Non-pigmented ciliary epithelial cell (primary cell): ENCODE measurements around the gene RBPMS2.
"Not testable (repeated sequence)": the region's sequence is repeated elsewhere in the genome, so short reads cannot be mapped to it uniquely, and the experiment has no call there.

Experiments used
- DNase-seq: peaks from one replicate; pipeline ENCODE4 v3.0.0-alpha.2; 2010; ENCODE audit warnings: low read depth

Gene RBPMS2

DNA sequence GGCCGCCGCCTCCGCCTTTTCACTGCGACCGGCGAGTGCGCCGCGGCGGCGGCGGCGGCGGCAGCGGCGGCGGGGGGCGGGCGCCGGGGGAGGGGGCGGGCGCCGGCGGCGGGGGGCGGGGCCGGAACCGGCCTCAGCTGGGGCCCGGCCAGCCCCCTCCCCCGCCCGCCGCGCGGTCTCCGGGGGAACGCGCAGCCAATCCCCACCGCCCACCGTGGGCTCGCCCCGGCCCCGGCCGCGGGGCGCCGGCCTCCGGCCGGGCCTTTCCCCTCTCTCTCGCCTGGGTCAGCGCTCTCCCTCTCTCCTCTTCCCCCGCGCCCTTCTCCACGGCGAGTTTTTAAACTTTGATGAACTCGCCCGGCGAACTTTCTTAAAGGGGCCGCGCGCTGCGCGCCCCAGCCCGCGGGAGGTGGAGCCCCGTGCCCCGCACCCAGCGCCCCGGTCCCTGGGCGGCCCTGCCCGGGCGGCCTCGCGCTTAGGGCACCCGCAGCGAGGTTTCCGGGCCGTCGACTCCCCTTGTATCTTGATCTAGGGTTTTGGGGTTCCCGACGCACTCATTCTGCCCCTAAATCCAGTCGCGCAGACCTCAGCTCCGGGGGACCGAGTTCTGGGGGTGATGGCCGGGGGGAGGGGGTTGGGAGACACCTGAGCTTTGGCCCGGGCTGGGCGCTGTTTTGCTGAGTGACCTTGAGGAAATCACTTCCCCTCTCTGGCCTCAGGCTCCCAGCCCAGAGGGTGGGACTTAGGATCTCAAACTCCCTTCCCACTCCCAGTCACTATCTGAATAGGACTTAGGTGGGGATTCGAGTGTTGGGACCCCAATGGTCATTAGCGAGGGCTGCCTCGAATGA is at the start of gene RBPMS2:
RBPMS2 (minus strand) TSS at position 39 of the 851 bp plus-strand sequence. CDS start 270 bp downstream, outside the sequence.
- no peak for DNase-seq

DNA sequence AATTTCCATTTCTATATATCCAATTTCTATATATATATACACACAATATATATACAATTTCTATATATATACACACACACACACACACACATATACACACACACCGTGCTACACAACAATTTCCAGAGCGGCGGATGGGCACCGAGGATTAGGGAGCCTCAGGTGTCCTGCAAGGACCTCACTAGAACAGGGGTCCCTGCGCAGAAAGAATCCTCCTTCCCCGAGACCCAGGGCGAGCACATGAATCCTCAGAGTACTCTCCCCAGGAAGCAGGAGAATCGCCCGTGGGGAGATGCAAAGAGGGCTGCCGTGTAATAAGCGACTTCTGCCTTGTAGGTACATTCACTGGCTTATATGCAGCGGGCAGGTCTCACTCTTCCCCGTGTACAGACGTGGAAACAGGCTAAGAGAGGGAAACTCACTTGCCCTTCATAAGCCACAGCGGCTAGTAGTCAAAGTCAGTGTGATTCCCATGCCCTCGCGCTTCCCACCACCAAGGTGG is 49.6 kb upstream of the RBPMS2 start:
- DNase-seq = no peak

DNA sequence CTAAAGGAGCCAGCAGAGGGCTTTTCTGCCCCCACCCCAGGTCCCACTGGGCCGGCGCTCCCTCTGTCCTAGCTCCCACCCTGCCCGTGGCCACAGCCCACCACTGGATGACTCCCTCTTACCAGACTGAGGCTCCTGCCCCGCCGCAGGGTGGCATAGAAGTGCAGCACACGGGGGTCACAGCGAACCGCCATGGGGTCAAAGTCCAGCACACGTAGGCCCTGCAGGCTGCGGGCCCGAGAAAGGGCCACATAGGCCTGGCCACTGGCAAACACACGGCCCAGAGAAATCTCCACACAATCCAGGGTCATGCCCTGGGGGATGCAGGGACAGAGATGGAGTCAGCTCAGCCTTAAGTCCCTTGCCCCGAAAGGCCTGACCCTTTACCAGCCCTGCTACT is 41.1 kb upstream of the RBPMS2 start:
- DNase-seq = no peak

DNA sequence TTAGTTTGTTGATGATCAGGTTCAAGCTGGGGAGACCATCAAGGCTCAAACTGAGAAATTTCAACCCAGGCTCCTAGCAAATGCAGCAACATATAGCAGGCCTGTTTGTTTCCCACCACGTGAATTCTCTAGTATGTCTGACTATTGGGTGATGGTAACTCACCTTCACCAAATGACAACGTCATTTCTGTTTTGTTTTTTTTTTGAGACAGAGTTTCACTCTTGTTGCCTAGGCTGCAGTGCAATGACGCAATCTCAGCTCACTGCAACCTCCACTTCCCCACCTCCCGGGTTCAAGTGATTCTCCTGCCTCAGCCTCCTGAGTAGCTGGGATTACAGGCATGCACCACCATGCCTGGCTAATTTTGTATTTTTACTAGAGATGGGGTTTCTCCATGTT is 39.6 kb upstream of the RBPMS2 start:
- not testable (repeated sequence) for DNase-seq

DNA sequence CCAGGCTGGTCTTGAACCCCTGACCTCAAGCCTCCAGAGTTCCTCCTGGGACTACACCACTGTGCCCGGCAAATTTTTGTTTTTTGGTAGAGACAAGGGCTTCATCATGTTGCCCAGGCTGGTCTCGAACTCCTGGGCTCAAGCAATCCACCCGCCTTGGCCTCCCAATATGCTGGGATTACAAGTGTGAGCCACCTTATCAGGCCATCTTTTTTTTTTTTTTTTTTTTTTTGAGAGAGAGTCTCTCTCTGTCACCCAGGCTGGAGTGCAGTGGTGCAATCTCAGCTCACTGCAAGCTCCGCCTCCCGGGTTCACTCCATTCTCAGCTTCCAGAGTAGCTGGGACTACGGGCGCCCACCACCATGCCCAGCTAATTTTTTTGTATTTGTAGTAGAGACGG is 38.9 kb upstream of the RBPMS2 start:
- not testable (repeated sequence) for DNase-seq

DNA sequence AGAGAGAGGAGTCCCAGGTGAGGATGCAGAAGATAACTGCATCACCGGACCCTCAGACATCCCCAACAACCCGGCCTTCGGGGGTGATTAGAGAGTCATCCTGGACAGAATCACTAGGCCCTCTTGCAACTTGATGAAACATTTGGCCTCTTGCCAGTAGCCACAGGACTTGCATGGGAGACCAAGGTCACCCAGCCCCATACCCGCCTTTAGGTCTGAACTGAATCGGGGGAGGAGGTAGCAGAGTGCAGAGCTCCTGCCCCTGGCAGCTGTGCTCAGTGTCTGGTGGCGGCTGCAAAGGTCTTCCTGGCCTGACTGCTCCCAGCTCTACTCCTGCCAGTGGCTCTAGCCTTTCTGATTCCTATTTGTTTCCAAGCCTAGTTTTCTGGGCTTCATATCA is 37.7 kb upstream of the RBPMS2 start:
- no peak for DNase-seq

DNA sequence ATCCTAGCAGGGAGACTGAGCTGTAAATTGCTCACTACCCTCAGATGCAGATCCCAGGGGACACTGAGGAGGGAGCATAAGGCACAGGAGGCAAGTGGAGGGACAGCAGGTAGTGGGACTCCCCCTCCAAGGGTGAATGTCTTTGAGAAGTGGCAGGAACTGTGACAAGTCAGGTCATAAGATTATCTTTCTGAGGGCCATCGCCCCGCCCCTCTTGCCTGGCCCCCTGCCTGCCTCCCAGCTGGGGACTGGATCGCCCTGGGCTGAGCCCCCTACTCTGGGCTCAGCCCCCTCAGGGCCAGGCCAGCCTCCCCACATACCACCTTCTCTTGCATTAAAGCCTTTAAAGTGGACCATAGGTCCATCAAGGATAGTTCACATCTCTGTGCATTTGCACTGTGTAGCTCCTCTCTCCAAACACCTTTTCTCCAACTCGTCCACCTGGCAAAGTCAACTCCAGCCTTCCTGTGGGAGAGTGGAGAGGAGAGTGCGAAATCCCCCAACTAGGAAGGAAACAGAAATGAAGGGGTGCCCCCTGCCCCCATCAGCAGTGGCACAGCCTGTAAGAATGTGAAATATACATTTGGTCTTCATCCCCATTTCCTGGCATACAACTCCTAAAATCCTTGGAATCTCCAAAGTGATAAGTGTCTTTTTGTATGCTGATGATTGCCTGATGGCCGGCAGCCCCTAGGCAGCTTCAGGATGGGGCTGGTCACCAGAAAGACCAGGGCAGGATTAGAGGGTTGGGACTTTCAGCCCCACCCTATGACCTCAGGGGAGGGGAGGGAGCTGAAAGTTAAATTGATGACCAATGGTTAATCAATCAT is 35.3 kb upstream of the RBPMS2 start:
- DNase-seq = no peak

DNA sequence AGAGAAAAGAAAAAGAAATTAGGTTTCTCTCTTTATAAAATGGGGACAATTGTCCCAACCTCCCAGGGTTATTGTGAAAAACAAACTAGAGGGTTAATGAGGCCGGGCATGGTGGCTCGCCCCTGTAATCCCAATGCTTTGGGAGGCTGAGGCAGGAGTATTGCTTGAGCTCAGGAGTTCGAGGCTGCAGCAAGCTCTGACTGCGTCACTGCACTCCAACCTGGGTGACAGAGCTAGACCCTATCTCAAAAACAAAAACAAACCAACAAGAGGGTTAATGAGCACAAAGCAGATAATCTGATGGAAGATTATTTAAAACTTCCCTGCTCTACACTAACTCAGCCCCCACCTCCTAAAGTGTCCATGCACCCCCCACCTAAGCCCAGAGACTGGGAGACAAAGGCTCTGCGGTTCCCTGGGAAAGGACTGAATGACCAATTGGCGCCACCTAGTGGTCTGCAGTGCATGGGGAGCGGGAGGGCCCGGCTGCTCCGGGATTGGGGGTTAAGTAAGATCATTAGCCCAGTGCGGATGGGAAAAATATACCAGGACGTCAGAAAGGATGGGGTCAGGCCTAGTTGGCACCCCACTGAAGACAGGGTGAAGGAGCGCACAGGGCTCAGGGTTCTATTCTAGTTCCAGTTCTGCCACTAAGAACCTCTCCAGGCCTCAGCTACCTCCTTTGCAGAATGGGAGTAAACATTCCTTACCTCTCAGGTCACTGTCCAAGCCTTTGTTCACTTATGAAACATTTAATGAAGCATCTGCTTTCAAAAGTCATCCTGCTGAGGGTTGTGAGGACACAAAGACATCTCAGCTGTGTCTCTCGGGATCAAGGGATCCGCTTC is 34.5 kb upstream of the RBPMS2 start:
- no peak for DNase-seq

DNA sequence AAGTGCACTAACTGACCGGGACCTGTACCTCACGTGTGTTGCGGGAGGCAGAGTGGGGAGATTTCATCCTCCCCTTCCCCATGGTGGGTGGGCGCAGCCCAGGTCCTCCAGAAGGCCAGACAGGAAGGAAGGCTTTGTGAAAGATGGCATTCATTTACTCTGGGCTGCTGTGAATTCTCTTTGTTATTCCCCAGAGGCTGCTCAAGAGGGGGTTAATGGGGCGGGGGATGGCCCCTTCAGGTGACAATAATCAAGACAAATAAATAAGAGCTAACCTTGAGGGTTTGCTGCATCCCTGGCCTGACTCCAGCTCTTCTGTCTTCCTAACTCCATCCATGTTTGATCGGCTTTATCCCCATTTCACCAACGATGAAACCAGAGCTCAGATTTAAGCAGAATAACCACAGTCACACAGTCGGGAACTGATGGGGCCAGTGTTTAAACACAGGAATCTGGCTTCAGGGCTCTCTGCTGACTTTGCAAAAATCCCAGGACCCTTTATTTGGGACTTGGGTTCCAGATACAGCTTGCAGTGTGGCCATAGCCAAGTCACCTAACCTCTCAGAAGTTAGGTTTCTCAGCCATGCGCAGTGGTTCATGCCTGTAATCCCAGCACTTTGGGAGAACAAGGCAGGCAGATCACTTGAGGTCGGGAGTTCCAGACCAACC is 33.5 kb upstream of the RBPMS2 start:
- no peak for DNase-seq

DNA sequence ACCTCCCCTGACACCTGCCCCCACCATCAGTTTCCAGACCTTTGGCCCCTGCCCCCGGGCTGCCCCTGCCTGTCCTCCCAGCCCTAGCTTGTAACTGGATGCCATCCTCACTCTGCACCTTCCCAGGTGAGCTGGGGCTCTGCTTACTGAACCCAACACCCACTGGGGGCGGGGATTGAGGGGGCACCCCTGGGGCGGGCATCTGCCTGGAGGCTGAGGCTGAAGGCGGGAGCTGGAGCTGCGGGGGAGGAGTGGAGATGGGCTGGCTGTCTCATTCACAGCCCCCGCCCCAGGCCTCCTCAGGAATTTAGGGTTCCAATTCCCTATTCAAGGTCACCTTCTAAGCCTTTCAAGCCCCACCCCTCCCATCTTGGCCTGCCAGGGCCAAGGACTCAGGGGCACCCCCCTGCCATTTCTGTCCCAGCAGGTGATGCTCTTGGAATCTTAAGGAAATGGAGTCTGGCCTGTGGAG is 32.4 kb upstream of the RBPMS2 start:
- DNase-seq = no peak

DNA sequence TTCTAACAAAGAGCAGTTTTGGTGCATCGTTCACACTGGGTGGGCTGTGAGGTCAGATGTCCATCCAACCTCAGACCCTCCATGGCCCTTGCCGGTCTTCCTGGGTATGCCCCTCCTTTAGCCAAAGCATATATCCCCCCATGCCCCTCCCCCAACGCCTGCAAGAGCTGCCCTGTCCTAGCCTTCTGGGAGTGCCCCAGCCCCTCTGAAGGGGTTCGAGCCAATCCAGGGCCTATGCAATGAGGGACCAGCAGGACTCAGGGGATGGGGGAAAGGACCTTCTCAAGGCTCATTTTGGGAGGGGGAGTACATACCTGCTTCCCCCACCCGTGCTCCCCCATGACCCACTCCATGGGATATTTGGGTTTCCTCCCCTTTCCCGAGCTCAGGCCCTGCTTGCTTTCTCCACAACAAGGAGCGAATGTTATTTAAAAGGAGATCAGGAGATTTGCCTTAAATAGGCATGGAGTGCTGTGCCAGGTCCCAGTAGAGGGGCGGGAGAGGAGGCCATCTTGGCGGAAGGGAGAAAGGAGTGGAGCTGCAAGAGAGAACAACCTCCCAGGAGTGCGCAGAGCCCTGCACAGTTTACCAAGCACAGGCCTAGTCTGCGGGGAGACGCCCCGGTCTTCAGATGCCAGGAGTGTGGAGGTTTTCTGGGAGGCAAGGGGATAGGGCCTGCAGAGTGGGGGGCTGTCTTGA is 31.8 kb upstream of the RBPMS2 start:
- no peak for DNase-seq

DNA sequence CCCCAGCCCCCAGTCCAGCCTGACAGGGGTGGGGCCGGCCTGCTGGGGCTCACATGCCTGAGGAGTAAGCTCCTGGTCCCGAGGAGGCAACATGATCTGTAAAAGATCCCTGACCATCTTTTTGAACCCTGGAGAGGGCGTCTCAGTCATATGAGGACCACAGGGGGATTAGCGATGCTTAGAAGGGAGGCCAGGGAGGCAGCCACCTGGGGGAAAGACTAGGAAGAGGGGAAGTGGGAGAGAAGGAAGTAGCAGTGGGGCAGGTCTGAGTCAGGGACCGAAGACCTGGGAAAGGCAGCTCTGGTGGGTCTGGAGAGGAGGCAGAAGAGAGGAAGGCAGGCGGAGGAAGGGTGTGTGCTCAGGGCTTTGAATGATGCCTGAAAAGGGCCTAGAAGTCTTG is 31.1 kb upstream of the RBPMS2 start:
- no peak for DNase-seq

DNA sequence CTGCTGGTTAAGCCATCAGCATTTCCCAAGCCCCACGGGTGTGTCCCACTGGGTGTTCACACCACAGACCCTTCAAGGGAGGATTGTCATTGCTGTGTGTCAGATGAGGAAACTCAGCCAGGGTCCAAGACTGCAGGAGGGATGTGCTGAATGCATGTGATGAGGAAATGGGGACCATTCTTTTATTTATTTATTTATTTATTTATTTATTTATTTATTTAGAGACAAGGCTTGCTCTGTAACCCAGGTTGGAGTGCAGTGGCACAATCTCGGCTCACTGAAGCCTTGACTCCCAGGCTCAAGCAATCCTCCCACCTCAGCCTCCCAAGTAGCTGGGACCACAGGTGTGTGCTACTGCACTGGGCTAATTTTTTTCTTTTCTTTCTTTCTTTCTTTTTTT is 29.2 kb upstream of the RBPMS2 start:
- no peak for DNase-seq

DNA sequence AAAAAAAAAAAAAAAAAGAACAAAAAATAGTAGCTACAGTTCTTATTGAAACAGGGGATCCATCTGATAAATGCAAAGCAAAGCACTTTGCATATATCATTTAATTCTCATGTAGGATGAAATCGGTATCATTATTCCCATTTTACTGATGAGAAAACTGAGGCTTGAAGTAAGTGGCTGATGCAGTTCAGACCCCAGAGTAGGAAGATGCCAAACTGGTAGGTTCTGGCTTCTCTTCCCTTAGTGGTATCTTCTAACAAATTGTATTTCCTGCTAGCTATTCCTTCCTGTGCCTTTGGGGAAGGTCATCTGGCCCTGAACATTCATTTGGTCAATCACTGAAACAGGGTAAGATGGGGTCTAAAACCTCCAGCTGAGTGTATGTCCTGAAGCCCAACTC is 28.1 kb upstream of the RBPMS2 start:
- no peak for DNase-seq

DNA sequence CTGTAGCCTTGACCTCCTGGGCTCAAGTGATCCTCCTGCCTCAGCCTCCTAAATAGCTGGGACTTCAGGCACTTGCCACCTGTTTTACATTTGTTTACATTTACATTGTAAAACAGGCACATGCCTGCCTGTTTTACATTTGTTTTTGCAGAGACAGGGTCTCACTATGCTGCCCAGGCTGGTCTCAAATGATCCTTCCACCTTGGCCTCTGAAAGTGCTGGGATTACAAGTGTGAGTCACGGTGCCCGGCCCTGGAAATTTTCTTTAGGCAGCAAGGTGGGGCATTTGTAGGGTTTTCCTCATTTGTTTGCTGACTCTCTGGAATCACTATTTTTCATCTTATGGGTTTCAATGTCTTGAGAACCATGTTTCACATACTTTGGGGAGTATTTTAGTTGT is 25.1 kb upstream of the RBPMS2 start:
- no peak for DNase-seq

DNA sequence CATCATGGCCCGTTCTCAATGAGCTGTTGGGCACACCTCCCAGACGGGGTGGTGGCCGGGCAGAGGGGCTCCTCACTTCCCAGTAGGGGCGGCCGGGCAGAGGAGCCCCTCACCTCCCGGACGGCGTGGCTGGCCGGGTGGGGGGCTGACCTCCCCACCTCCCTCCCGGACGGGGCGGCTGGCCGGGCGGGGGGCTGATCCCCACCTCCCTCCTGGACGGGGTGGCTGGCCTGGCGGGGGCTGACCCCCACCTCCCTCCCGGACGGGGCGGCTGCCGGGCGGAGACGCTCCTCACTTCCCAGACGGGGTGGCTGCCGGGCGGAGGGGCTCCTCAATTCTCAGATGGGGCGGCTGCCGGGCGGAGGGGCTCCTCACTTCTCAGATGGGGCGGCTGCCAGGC is 23.5 kb upstream of the RBPMS2 start:
- DNase-seq = not testable (repeated sequence)

DNA sequence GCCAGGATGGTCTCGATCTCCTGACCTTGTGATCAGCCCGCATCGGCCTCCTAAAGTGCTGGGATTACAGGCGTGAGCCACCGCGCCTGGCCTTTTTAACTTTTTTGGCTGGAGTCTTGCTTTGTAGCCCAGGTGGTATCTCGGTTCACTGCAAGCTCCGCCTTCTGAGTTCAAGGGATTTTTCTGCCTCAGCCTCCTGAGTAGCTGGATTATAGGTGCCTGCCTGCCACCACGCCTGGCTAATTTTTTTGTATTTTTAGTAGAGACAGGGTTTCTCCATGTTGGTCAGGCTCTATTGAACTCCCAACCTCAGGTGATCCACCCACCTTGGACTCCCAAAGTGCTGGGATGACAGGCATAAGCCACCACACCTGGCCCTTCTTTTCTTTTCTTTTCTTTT is 20.5 kb upstream of the RBPMS2 start:
- not testable (repeated sequence) for DNase-seq

DNA sequence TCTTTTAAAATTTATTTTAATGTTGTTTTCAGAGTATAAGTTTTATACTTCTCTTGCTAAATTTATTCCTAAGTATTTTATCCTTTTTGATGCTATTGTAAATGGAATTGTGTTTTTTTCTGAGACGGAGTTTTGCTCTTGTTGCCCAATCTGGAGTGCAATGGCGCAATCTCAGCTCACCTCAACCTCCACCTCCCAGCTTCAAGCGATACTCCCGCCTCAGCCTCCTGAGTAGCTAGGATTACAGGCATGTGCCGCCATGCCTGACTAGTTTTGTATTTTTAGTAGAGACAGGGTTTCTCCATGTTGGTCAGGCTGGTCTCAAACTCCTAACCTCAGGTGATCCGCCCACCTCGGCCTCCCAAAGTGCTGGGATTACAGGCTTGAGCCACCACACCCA is 19.9 kb upstream of the RBPMS2 start:
- DNase-seq = not testable (repeated sequence)

DNA sequence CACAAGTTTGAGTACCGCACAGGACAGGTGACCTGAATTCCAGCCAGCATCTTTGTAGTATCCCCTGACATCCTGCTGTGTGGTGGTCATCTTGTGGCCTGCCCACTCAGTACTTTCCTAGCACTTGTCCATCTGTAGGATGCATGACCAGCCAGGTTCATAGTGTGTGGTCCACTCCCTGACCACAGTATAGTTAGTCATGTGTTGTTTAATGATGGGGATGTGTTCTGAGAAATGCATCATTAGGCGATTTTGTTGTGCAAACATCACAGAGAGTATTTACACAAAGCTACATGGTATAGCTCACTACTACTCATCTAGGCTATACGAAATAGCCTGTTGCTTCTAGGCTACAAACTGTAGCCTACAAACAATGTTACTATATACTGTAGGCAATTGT is 16.9 kb upstream of the RBPMS2 start:
- no peak for DNase-seq

DNA sequence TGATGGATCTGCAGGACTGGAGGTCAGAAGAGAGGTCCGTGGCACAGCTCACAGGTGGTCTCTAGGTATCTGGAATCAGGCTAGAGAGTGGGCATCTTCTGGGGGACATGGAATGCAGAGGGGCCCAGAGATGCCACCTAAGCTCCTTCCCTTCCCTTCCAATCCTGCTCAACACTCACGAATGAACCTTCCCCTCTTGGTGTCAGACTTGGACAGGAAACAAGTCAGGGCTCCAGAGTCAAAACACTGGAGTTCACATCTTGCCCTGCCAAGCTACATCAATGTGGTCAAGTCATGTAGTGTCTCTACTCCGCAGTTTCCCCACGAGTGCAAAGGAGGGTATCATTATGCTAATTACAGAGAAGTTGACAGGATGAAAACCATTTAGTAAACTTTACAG is 16.0 kb upstream of the RBPMS2 start:
- no peak for DNase-seq

DNA sequence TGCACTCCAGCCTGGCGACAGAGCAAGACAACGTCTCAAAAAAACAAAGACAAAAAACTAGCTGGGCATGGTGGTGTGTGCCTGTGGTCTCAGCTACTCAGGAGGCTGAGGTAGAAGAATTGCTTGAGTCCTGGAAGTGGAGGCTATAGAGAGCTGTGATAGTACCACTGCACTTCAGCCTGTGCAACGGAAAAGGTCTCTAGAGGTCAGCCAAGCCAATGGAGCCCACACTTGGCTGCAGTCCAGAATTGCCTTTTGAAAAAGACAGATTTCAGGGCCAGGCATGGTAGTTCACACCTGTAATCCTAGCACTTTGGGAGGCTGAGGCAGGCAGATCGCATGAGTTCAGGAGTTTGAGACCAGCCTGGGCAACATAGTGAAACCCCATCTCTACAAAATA is 8.4 kb upstream of the RBPMS2 start:
- no peak for DNase-seq
